Muscle layer of duodenum (tissue), 2 donors: Measurements from ENCODE around the gene HOXB9.

Source experiments
- H3K27ac ChIP-seq: one replicate; pipeline ENCODE4 v1.7.0; 2013; ENCODE audit warnings: mild to moderate bottlenecking, low read length
- H3K27me3 ChIP-seq: one replicate; pipeline ENCODE4 v1.7.0; 2013; ENCODE audit warnings: low read depth, mild to moderate bottlenecking, control low read depth, low read length
- H3K36me3 ChIP-seq, 2 donors: one replicate each; pipeline ENCODE4 v1.7.0; 2013; ENCODE audit warnings: low read length in 2 of 2, control low read depth in 1 of 2, mild to moderate bottlenecking in 1 of 2; ENCODE audit not compliant: insufficient read depth in 2 of 2, control insufficient read depth in 1 of 2
- H3K4me1 ChIP-seq, 2 donors: one replicate each; pipeline ENCODE4 v1.7.0; 2013; ENCODE audit warnings: low read length in 2 of 2, mild to moderate bottlenecking in 2 of 2, control low read depth in 1 of 2, moderate library complexity in 1 of 2; ENCODE audit not compliant: insufficient read depth in 2 of 2, control insufficient read depth in 1 of 2
- H3K4me3 ChIP-seq, 2 donors: one replicate each; pipeline ENCODE4 v1.7.0; 2013; ENCODE audit warnings: low read length in 2 of 2, low read depth in 1 of 2, mild to moderate bottlenecking in 1 of 2
- H3K9me3 ChIP-seq, 2 donors: one replicate each; pipeline ENCODE4 v1.7.0; 2013; ENCODE audit warnings: low read length in 2 of 2, control low read depth in 1 of 2, mild to moderate bottlenecking in 1 of 2; ENCODE audit not compliant: control insufficient read depth in 1 of 2
- donor health status: healthy.

Gene HOXB9

DNA sequence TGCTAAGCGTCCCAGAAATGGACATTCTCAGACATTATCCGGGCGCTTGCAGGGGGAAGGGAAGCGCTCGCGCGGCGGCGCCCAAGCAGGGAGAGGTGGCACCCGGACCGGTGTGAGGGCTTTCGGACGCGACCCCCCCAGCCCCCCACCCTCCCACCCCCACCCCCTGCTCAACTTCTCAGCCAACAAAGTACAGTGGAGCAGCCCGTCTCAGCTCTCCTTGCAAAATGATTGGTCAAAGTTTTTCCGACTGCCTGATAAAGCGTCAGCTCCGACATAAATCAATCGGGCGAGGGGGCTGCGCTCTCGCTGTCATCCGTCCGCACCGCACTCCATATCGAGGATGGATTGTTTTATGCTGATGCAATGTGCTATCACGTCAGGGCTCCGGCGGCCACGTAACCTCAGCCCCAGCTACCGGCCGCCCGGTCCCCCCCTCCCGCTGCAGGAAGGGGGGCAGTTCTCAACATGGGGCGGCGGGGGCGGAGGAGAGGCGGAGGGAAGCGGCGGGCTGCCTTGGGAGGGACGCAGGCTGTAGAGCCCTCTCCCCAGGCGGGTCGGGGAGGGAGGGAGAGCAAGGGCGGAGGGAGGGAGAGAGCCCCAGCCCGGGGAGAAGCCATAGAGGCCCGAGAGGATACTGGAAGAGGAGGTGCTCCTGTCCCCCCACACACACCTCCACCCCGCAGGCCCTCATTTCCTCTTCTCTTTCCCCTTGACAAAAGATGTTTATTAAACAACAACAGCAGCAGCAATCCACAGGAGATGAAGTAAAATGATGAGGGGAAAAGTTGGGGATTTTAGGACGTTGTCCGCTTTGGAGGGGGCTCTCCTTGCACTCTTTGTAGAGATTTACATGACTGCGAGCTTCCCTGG lies at the start of gene HOXB9:
TSS of gene HOXB9 (minus strand) at position 114 of the 873 bp plus-strand sequence. CDS start at position 25, 89 bp downstream.
- no peaks in the 10 kb centered on the region for H3K9me3 ChIP-seq
- H3K27me3 ChIP-seq: peaks cover 97% of the 10 kb centered on the region
- H3K4me3 ChIP-seq: peak within 1 kb of the TSS; percentile 30 to 39
- H3K4me1 ChIP-seq: peaks cover 0 to 23% of the 10 kb centered on the region in 2 donors
- H3K36me3 ChIP-seq: no peaks in the 10 kb centered on the region
- H3K27ac ChIP-seq: no peak within 1 kb of the TSS

DNA sequence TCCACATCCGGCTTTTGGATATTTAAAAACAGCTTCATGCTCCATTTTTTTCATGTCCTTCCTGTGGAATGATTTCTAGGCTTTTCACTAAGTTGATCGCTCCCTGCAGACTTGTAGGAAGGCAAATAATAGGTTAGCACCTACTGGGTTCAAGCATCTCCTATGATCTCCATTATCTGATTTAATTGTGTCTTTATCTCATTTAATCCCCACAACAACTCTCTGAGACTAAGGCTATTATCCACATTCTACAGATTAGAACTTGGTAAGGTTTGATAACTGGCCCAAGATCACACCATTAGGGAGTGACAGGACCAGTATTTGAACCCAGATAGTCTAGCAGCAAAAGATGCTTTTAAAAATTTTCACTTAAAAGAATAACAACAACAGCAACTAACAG lies 46.2 kb upstream of the HOXB9 start:
- H3K27ac ChIP-seq: no peak overlapping the region
- H3K4me3 ChIP-seq: no peak overlapping the region
- H3K27me3 ChIP-seq: peaks cover 2% of the 10 kb centered on the region
- no peaks in the 10 kb centered on the region for H3K36me3 ChIP-seq
- H3K4me1 ChIP-seq: peaks cover 0 to 10% of the 10 kb centered on the region in 2 donors
- no peaks in the 10 kb centered on the region for H3K9me3 ChIP-seq

DNA sequence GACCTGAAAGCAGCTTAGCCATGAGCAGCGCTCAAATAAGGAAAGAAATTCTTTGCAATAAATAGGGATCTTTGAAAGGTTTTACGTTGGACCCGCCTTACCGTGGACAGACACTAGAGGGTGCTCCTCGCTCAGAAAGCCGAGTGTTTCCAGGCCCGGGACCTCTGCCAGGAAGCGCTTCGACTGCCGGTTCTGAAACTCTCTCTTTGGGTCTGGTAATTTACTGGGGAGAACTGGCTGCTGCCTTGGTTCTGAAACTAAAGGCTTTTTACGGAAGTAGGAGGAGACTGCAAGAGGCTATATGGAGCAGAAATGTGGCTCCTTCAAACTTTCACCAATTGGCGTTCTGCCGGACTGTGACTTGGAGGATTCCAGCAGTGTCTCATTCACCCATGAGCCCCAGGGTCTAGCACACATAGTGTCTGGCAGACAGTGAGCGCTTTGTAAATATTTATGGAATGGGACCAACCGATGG lies 45.6 kb upstream of the HOXB9 start:
- H3K9me3 ChIP-seq: no peaks in the 10 kb centered on the region
- H3K27ac ChIP-seq: no peak overlapping the region
- peaks cover 0 to 10% of the 10 kb centered on the region in 2 donors for H3K4me1 ChIP-seq
- H3K4me3 ChIP-seq: peak overlapping the region; percentile 46 to 56
- H3K36me3 ChIP-seq: no peaks in the 10 kb centered on the region
- H3K27me3 ChIP-seq: no peaks in the 10 kb centered on the region

DNA sequence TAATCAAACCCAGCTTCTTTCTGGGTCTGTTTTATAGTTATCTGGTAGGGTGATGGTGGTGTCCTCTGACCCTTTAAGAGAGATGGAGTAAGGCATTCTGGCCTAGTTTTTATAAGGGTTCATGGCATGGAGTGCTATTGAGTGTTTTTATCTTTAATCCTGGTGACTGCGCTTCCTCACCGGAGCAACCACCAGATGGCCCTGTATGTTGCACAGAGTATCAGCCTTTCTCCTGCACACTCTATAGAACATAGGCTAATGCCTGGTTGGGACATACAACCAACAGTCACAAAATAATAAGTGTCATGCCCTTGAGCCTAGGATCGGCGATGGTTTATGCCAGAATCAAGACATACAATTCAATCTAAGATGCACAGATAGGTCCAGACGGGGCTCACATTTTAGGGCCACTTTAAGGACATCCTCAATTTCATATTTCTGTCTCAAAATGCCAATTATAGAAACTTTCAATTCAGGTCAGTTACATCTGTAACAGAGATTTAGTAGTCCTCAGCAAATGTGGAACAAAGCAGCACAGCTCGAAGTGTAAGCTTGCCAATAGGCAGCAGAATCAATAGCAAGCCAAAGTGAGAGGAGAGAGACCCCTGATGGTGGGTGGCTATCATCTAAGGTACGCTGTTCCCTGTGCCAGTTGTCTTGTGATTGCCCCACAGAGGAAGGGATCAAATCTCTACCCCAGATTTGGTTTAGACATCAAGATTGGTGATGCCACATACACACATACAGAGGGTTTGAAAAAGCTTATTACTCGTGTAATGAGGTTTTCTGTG lies 37.2 kb upstream of the HOXB9 start:
- no peak overlapping the region for H3K4me3 ChIP-seq
- H3K27ac ChIP-seq: no peak overlapping the region
- H3K27me3 ChIP-seq: no peaks in the 10 kb centered on the region
- no peaks in the 10 kb centered on the region for H3K9me3 ChIP-seq
- H3K4me1 ChIP-seq: no peaks in the 10 kb centered on the region
- no peaks in the 10 kb centered on the region for H3K36me3 ChIP-seq

DNA sequence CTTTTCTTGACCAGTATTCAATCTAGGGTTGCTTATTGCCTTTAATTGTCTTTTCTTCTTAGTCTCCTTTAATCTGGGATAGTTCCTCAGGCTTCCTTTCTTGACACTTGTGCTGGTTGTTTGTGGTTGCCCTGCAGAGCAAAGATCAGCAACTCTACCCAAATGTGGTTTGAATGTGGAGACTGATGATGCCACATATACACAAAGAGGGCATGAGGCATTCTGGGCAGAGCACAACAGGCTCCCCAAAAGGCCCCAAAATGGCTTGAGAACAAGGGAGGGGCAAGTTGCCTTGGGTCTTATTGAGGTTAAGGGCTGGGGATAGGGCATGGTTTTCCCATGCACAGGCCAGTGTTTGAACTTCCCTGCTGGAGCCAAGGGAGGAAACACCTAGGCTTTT lies 29.8 kb upstream of the HOXB9 start:
- no peak overlapping the region for H3K4me3 ChIP-seq
- H3K9me3 ChIP-seq: no peaks in the 10 kb centered on the region
- no peaks in the 10 kb centered on the region for H3K4me1 ChIP-seq
- no peaks in the 10 kb centered on the region for H3K36me3 ChIP-seq
- H3K27me3 ChIP-seq: no peaks in the 10 kb centered on the region
- no peak overlapping the region for H3K27ac ChIP-seq

DNA sequence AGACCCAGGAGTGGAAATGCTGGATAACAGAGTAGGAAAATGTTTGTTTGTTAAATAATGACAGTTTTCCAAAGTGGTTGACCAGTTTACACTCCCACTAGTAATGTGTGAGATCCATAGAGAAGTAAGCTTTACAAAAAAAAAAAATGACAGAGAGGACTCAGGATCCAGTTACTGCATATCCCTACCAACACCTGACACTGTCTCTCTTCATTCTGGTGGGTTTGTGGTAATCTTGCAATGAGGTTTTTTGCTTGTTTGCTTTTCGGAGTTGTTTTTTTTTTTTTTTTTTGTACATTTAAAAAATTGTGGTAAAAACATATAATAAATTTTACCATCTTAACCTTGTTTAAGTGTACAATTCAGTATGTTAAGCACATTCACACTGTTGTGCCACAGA lies 23.6 kb upstream of the HOXB9 start:
- Histone ChIP-seq H3K27ac (no peak overlapping the region), H3K4me1 (peaks cover 0 to 20% of the 10 kb centered on the region in 2 donors), H3K9me3 (peaks cover 0 to 3% of the 10 kb centered on the region in 2 donors), H3K27me3 (peaks cover 34% of the 10 kb centered on the region), H3K4me3 (no peak overlapping the region), H3K36me3 (no peaks in the 10 kb centered on the region)

DNA sequence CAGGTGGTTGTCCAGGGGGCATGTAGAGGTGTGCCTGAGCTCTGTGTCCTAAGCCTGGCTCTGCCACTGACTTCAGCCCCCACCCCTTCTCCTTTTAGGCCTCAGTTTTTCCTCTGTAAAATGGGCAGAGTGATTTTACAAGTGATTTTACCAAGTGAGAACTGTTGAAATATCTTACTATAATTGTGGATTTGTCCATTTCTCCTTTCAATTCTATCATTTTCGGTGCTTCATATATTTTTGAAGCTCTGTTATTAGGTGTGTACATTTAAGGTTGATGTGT lies 21.7 kb upstream of the HOXB9 start:
- Histone ChIP-seq H3K4me3 (peak overlapping the region; percentile 53 to 73), H3K9me3 (peaks cover 0 to 3% of the 10 kb centered on the region in 2 donors), H3K4me1 (peaks cover 0 to 20% of the 10 kb centered on the region in 2 donors), H3K27ac (no peak overlapping the region), H3K27me3 (peaks cover 52% of the 10 kb centered on the region), H3K36me3 (no peaks in the 10 kb centered on the region)

DNA sequence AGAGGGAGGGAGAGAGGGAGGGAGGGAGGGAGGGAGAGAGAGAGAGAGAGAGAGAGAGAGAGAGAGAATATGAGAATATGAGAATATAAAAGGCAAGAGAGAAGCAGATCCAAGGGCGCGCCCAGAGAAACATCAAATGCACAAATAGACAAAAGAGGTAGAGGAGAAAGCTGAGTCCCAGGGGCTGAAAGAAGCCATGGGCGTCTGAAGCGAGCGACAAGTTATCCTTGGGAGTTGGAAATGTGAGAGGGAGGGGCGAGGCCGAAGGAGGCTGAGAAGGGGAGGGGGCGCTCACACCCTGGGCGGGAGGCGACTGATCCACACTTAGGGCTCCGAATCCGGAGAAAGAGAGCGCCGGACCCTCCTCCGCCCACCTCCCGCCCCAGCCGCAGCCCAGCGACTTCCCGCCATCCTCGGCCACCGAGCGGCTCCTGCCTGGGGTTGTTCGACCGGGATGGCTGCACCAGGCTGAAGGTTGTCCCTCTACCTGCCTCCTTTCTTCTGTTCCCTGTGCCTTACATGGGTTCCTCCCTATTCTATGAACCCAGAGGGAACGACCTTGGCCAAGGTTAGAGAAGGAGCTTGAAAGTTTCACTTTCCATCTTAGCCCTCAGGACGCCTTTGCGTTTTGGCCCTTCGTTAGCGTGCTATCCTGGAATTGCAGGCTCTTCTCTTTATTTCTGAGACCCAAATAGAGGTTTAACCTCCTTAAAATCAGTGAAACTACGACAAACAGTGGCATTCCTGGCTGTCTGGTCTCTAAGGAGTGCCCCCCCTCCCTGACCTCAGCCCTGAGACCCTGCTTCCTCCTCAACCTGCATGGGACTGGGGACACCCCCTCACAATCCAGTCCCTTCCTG lies 21.2 kb upstream of the HOXB9 start:
- Histone ChIP-seq H3K27me3 (peaks cover 58% of the 10 kb centered on the region), H3K36me3 (no peaks in the 10 kb centered on the region), H3K4me3 (peak overlapping the region; percentile 53 to 73), H3K9me3 (peaks cover 0 to 3% of the 10 kb centered on the region in 2 donors), H3K4me1 (peaks cover 0 to 20% of the 10 kb centered on the region in 2 donors), H3K27ac (no peak overlapping the region)

DNA sequence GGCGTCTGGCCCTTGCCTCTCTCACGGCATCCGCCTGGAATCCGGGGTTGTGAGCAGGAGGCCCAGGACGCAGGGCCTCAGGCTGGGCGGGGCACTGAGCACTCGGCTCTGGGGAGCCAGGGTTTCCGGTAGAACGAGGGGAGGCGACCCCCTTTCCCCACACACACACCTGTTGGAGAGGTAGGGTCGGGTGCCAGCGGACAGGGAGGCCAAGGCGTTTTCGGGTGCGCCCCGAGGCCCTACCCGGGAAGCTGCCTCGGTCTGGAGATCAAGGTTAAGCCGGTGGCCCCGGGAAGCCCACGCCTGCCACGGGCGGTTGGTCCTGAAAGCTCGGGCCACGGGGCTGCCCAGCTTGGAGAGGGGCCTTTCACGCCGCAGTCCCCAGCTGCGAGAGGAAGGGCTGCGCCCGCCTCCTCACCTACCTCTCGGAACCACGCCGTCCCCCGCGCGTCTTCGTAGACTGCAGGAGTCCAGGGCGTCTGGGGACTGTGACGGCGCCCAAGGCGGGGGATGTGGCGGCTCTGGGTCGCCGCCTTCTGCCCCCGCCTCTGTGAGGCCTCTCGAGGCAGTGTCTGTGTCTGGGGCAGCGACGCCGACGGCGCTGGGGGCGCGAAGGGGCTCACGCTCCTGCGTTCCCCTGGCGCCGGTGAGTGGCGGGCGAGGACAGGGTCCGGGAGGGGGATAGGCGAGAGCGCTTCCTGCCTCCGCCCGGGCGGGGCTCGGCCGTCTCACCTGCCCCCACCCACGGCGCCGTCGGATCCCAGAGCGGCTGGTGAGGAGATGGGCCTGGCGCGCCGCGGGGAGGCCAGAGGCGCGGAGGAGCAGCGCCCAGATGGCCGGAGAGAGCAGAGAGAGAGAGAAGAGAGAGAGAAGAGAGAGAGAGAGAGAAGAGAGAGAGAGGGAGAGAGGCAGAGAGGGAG lies 20.3 kb upstream of the HOXB9 start:
- H3K9me3 ChIP-seq: peaks cover 0 to 3% of the 10 kb centered on the region in 2 donors
- peaks cover 66% of the 10 kb centered on the region for H3K27me3 ChIP-seq
- H3K4me3 ChIP-seq: peak overlapping the region in 1 of 2 donors; percentile 43
- no peaks in the 10 kb centered on the region for H3K36me3 ChIP-seq
- H3K27ac ChIP-seq: no peak overlapping the region
- peaks cover 0 to 24% of the 10 kb centered on the region in 2 donors for H3K4me1 ChIP-seq

DNA sequence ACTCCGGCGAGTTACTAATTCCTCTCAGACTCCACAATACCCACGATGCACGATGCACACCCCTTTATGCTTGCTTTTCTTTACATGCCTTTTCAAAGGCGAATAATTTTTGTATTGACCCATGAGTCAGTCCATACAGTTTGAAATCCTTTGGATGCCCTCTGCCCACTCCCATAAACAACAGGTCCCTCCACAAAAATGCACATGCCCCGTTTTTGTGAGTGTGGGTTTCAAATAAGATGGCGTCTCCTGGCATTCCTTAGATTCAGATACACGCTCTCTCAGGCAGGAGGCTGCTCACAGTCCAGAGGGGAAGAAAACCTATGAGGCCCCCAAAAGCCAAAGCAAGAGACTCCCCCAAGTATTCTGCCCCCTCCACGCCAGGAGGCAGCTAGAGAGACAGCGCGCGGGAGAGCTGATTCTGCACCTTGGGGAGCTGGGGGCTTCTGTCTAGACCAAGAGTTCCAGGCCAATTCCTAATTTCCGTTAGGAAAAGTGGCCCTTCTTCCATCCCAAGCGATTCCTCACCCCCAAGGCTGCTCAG lies 19.6 kb upstream of the HOXB9 start:
- Histone ChIP-seq H3K4me1 (peaks cover 0 to 24% of the 10 kb centered on the region in 2 donors), H3K9me3 (peaks cover 0 to 3% of the 10 kb centered on the region in 2 donors), H3K4me3 (no peak overlapping the region), H3K36me3 (no peaks in the 10 kb centered on the region), H3K27me3 (peaks cover 73% of the 10 kb centered on the region), H3K27ac (no peak overlapping the region)
